IMR-90 (cell line): ENCODE results near the gene MAML3. TPM values are rescaled to one million over a fixed set of nuclear protein-coding genes. Genes with fewer than 3 reads are reported as not detected.

Source experiments
- ATAC-seq: fragments of 200-7000 bp; cut with Tn5 transposase; 2 replicates; pipeline ENCODE4 v1.9.1; 2020; ENCODE audit warnings: low read depth, mild to moderate bottlenecking, moderate library complexity
- BruUV-seq: library from RNA; stranded (reverse); fragments of 400-500 nt; replicated peaks from 2 replicates; lab custom pipeline; 2021; lab: Mats Ljungman, UMichigan
- CTCF ChIA-PET: fragments of 300-600 bp; formaldehyde crosslinking; extraction: SDS; loops from one replicate; lab custom pipeline; 2021; ENCODE audit warnings: antibody characterized with exemption; lab: Yijun Ruan, JAX
- POLR2A ChIA-PET: fragments of 300-600 bp; sonication (Branson Sonifier 250); formaldehyde crosslinking; loops from one replicate; lab custom pipeline; 2022; ENCODE audit warnings: antibody characterized with exemption; ENCODE audit not compliant: unreplicated experiment; lab: Charles Lee
- DNase-seq: peaks from one replicate; pipeline ENCODE4 v3.0.0; 2013
- H2AFZ ChIP-seq: replicated peaks from 2 replicates; pipeline ENCODE3; 2013; ENCODE audit warnings: low read length, mild to moderate bottlenecking; ENCODE audit not compliant: poor library complexity
- H2AK5ac ChIP-seq: 2 replicates; pipeline ENCODE4 v1.6.1; 2013; ENCODE audit warnings: low read depth, low read length, inconsistent platforms
- H2AK9ac ChIP-seq: replicated peaks from 2 replicates; pipeline ENCODE3; 2013; ENCODE audit warnings: mild to moderate bottlenecking, low read depth, low read length, moderate library complexity; ENCODE audit not compliant: poor library complexity
- H2BK120ac ChIP-seq: 2 replicates; pipeline ENCODE4 v1.6.1; 2013; ENCODE audit warnings: low read depth, low read length, inconsistent platforms
- H2BK15ac ChIP-seq: 3 replicates; pipeline ENCODE4 v1.6.1; 2013; ENCODE audit warnings: low read depth, low read length, inconsistent platforms
- H2BK20ac ChIP-seq: 2 replicates; pipeline ENCODE4 v1.6.1; 2013; ENCODE audit warnings: low read depth, mild to moderate bottlenecking, inconsistent platforms, low read length, moderate library complexity
- H2BK5ac ChIP-seq: 2 replicates; pipeline ENCODE4 v1.6.1; 2013; ENCODE audit warnings: mild to moderate bottlenecking, low read depth, low read length, inconsistent platforms; ENCODE audit not compliant: poor library complexity, severe bottlenecking
- H3K14ac ChIP-seq: replicated peaks from 2 replicates; pipeline ENCODE4 v1.6.1; 2013; ENCODE audit warnings: low read depth, low read length, inconsistent platforms
- H3K18ac ChIP-seq: 2 replicates; pipeline ENCODE4 v1.6.1; 2013; ENCODE audit warnings: low read depth, low read length, control low read depth
- H3K23ac ChIP-seq: 2 replicates; pipeline ENCODE4 v1.6.1; 2013; ENCODE audit warnings: low read depth, low read length, inconsistent platforms
- H3K27ac ChIP-seq: 2 replicates; pipeline ENCODE4 v1.5.1; 2013; ENCODE audit warnings: mild to moderate bottlenecking, control low read depth, low read length; ENCODE audit not compliant: insufficient read depth
- H3K27me3 ChIP-seq: 2 replicates; pipeline ENCODE4 v1.6.1; 2013; ENCODE audit warnings: low read length; ENCODE audit not compliant: control insufficient read depth, insufficient read depth
- H3K36me3 ChIP-seq: 2 replicates; pipeline ENCODE4 v1.6.1; 2013; ENCODE audit warnings: low read length, mixed read lengths; ENCODE audit not compliant: control insufficient read depth, insufficient read depth
- H3K4ac ChIP-seq: 2 replicates; pipeline ENCODE4 v1.6.1; 2013; ENCODE audit warnings: low read depth, low read length, inconsistent platforms
- H3K4me1 ChIP-seq: 2 replicates; pipeline ENCODE4 v1.6.1; 2013; ENCODE audit warnings: low read length, mixed read lengths; ENCODE audit not compliant: control insufficient read depth, insufficient read depth
- H3K4me2 ChIP-seq: 2 replicates; pipeline ENCODE4 v1.6.1; 2013; ENCODE audit warnings: low read depth, mild to moderate bottlenecking, control low read depth, low read length, moderate library complexity
- H3K4me3 ChIP-seq: 2 replicates; pipeline ENCODE4 v1.5.1; 2013; ENCODE audit warnings: low read depth, mild to moderate bottlenecking, control low read depth, low read length, moderate library complexity; ENCODE audit not compliant: insufficient read depth
- H3K56ac ChIP-seq: 2 replicates; pipeline ENCODE4 v1.6.1; 2013; ENCODE audit warnings: low read length, inconsistent platforms; ENCODE audit not compliant: insufficient read depth; ENCODE audit errors: extremely low read depth
- H3K79me1 ChIP-seq, 2 experiments: 2 replicates each; pipeline ENCODE4 v1.6.1; 2013; ENCODE audit warnings: low read length in 2 of 2, inconsistent platforms in 1 of 2, low read depth in 1 of 2
- H3K9ac ChIP-seq: 2 replicates; pipeline ENCODE4 v1.6.1; 2013; ENCODE audit warnings: low read depth, low read length, control low read depth
- H3K9me1 ChIP-seq: 2 replicates; pipeline ENCODE4 v1.6.1; 2013; ENCODE audit warnings: low read length, inconsistent platforms; ENCODE audit not compliant: insufficient read depth
- H3K9me3 ChIP-seq: 2 replicates; pipeline ENCODE4 v1.6.1; 2013; ENCODE audit warnings: low read length; ENCODE audit not compliant: control insufficient read depth, insufficient read depth
- H4K20me1 ChIP-seq: 2 replicates; pipeline ENCODE4 v1.6.1; 2013; ENCODE audit warnings: low read length, inconsistent platforms; ENCODE audit not compliant: insufficient read depth
- H4K5ac ChIP-seq: 2 replicates; pipeline ENCODE4 v1.6.1; 2013; ENCODE audit warnings: mild to moderate bottlenecking, low read depth, low read length, control low read depth
- H4K8ac ChIP-seq, 2 experiments: 2 replicates each; pipeline ENCODE4 v1.6.1; 2013; ENCODE audit warnings: low read depth in 2 of 2, low read length in 2 of 2, control low read depth in 1 of 2, inconsistent platforms in 1 of 2
- H4K91ac ChIP-seq: 2 replicates; pipeline ENCODE4 v1.6.1; 2013; ENCODE audit warnings: low read depth, low read length, inconsistent platforms; ENCODE audit not compliant: insufficient read depth
- BHLHE40 ChIP-seq: fragments of 150-350 bp; IDR thresholded peaks from 2 replicates; pipeline ENCODE4 v1.6.1; 2016; ENCODE audit warnings: mild to moderate bottlenecking, low read depth, low read length
- CEBPB ChIP-seq: IDR thresholded peaks from 2 replicates; pipeline ENCODE4 v1.6.1; 2012; ENCODE audit warnings: low read depth, low read length, improper control_type of control experiment
- CHD1 ChIP-seq: IDR thresholded peaks from 2 replicates; pipeline ENCODE4 v1.6.1; 2012; ENCODE audit warnings: low read depth, low read length, improper control_type of control experiment
- CTCF ChIP-seq: conservative IDR thresholded peaks from 2 replicates; pipeline ENCODE4 v1.5.1; 2012; ENCODE audit warnings: mild to moderate bottlenecking, low read depth, low read length, improper control_type of control experiment
- ELK1 ChIP-seq: fragments of 150-350 bp; IDR thresholded peaks from 2 replicates; pipeline ENCODE4 v1.6.1; 2016; ENCODE audit warnings: low read depth, mild to moderate bottlenecking, low read length, moderate library complexity, borderline replicate concordance
- FOS ChIP-seq: fragments of 150-350 bp; IDR thresholded peaks from 2 replicates; pipeline ENCODE4 v1.6.1; 2016; ENCODE audit warnings: low read depth, low read length
- MAFK ChIP-seq: IDR thresholded peaks from 2 replicates; pipeline ENCODE4 v1.6.1; 2012; ENCODE audit warnings: low read depth, low read length, improper control_type of control experiment
- MAZ ChIP-seq: IDR thresholded peaks from 2 replicates; pipeline ENCODE4 v1.6.1; 2012; ENCODE audit warnings: low read depth, mild to moderate bottlenecking, low read length, improper control_type of control experiment, moderate library complexity, borderline replicate concordance
- MXI1 ChIP-seq: IDR thresholded peaks from 2 replicates; pipeline ENCODE4 v1.6.1; 2012; ENCODE audit warnings: low read depth, mild to moderate bottlenecking, low read length, moderate library complexity, borderline replicate concordance
- NFE2L2 ChIP-seq: fragments of 150-350 bp; IDR thresholded peaks from 2 replicates; pipeline ENCODE4 v1.6.1; 2016; ENCODE audit warnings: low read depth, mild to moderate bottlenecking, low read length
- POLR2A ChIP-seq: IDR thresholded peaks from 2 replicates; pipeline ENCODE4 v1.6.1; 2012; ENCODE audit warnings: mild to moderate bottlenecking, low read depth, low read length
- RAD21 ChIP-seq: IDR thresholded peaks from 2 replicates; pipeline ENCODE4 v1.6.1; 2012; ENCODE audit warnings: low read length, improper control_type of control experiment
- RFX5 ChIP-seq: IDR thresholded peaks from 2 replicates; pipeline ENCODE4 v1.8.0; 2012; ENCODE audit warnings: low read depth, mild to moderate bottlenecking, low read length, moderate library complexity
- USF2 ChIP-seq: fragments of 150-350 bp; IDR thresholded peaks from 2 replicates; pipeline ENCODE4 v1.6.1; 2017; ENCODE audit warnings: mild to moderate bottlenecking, antibody characterized with exemption, low read length, low read depth
- WGBS, 2 experiments: methylation state at CpG; one replicate each; pipeline versions ENCODE4 v1.1.5 to v1.1.7; 2013; ENCODE audit warnings: missing lambda C conversion rate in 2 of 2; ENCODE audit not compliant: insufficient read length in 1 of 2; ENCODE audit errors: extremely low coverage in 2 of 2; 5-methylcytosine and 5-hydroxymethylcytosine counted together
- dilution Hi-C: fragments of 300-500 bp; cut with HindIII; formaldehyde crosslinking; loops from one replicate; pipeline ENCODE4 v1.14.3; 2018; ENCODE audit warnings: low sequenced_read_pairs; ENCODE audit not compliant: unreplicated experiment
- in situ Hi-C: fragments of 300-500 bp; cut with MboI; formaldehyde crosslinking; loops from 3 replicates; pipeline ENCODE4 v1.14.3; 2019; ENCODE audit warnings: low sequenced_read_pairs, inconsistent platforms, mixed read lengths
- intact Hi-C: fragments of 100-400 bp; cut with micrococcal nuclease; formaldehyde crosslinking; loops from 2 replicates; pipeline ENCODE4 v1.10.0; 2022
- polyA plus RNA-seq, 3 experiments: library from polyadenylated mRNA; depleted of rRNA; stranded (reverse); fragments of >200 nt; gene quantifications; 2 replicates each; pipeline ENCODE4 v1.2.3, GENCODE V29; 2012; ENCODE audit warnings: low replicate concordance in 1 of 3
- total RNA-seq: library from RNA; depleted of rRNA; stranded (reverse); fragments of >200 nt; gene quantifications from 2 replicates; pipeline ENCODE4 v1.2.3, GENCODE V29; 2012

Gene MAML3
- total and polyA plus RNA-seq, 2 of the 4 experiments (the other 2 are of a cell fraction), result 0.90 to 1.7 TPM

- H3K4me3 ChIP-seq, result no peak overlapping the region
- H3K23ac ChIP-seq, result peak overlapping the region; percentile 48; the same call in 1 of the 2 replicates
- H3K9me1 ChIP-seq, result peaks cover 8% of the 10 kb centered on the region
- H2BK120ac ChIP-seq, result peak overlapping the region; percentile 92
- H3K4me1 ChIP-seq, result peaks cover 15% of the 10 kb centered on the region
- peak overlapping the region; percentile 81 for H3K18ac ChIP-seq
- DNase-seq (peak; percentile 97), ATAC-seq (peak; percentile 96)
- H2AK5ac ChIP-seq, result no peak overlapping the region; the same call in 1 of the 2 replicates
- H4K5ac ChIP-seq, result peak overlapping the region; percentile 43; the same call in 1 of the 2 replicates
- intact Hi-C loops (no loop called here), in situ Hi-C loops (no loop called here), dilution Hi-C loops (no loop called here)
- H3K9ac ChIP-seq, result no peak overlapping the region
- no peaks in the 10 kb centered on the region for H4K20me1 ChIP-seq
- H3K36me3 ChIP-seq, result no peaks in the 10 kb centered on the region
- peak overlapping the region; percentile 95 for H3K4ac ChIP-seq
- H4K91ac ChIP-seq, result peak overlapping the region; percentile 26
- peak overlapping the region; percentile 79 for H3K4me2 ChIP-seq
- 0% methylated on average over 2 of the region's 6 CpGs; no CpG with 5 or more reads in 1 of the 2 experiments for WGBS, 2 experiments
- H3K9me3 ChIP-seq, result no peaks in the 10 kb centered on the region
- peak overlapping the region in 1 of 2 experiments; percentile 77; a peak in 2 of 4 replicates for H4K8ac ChIP-seq
- BruUV-seq, result no TSS peak
- H2AK9ac ChIP-seq, result no peak overlapping the region
- peak overlapping the region; percentile 19; the same call in 2 of the 3 replicates for H2BK15ac ChIP-seq
- POLR2A ChIA-PET, result no interaction called here
- H2BK20ac ChIP-seq, result peak overlapping the region; percentile 93
- peak overlapping the region; percentile 93; the same call in 1 of the 2 replicates for H3K14ac ChIP-seq
- CTCF ChIA-PET, result interaction anchor here (0.6 to 1.1 kb wide), 3 partner anchors 15 to 216 kb away, joined by 3 to 6 read pairs (median 4); no protein-coding TSS in a partner anchor
- no peak overlapping the region for H3K56ac ChIP-seq
- peak overlapping the region; percentile 95 for H2BK5ac ChIP-seq
- H2AFZ ChIP-seq, result no peak overlapping the region
- no peaks in the 10 kb centered on the region for H3K27me3 ChIP-seq
- H3K79me1 ChIP-seq, result peaks cover under 1 to 15% of the 10 kb centered on the region in 2 experiments; a peak in 2 of 4 replicates
- peak overlapping the region; percentile 53; the same call in 1 of the 2 replicates for H3K27ac ChIP-seq
- TF ChIP-seq MAZ, result no peak
- TF ChIP-seq BHLHE40, result peak; percentile 33; the same call in 1 of the 2 replicates
- no peak for TF ChIP-seq CHD1
- no peak for TF ChIP-seq NFE2L2
- TF ChIP-seq CTCF, result no peak
- TF ChIP-seq RFX5, result no peak
- TF ChIP-seq MXI1, result 0 out of 2 replicates have a peak, but pooled peaks have one; percentile 33
- peak; percentile 72 for TF ChIP-seq FOS
- no peak for TF ChIP-seq ELK1
- no peak for TF ChIP-seq CEBPB
- peak; percentile 28; the same call in 1 of the 2 replicates for TF ChIP-seq MAFK
- no peak for TF ChIP-seq POLR2A
- TF ChIP-seq RAD21, result peak; percentile 21; the same call in 1 of the 2 replicates
- TF ChIP-seq USF2, result no peak
Measured at GRCh38 chr4:140037353-140038030, 116.5 kb downstream of the MAML3 start.
